MCF 10A (cell line): ENCODE results near the gene ZNF697. TPM values are rescaled to one million over a fixed set of nuclear protein-coding genes. Genes with fewer than 3 reads are reported as not detected.
"Not testable (repeated sequence)": the region's sequence is repeated elsewhere in the genome, so short reads cannot be mapped to it uniquely, and the experiment has no call there.

ENCODE experiments used
- BruUV-seq: library from RNA; stranded (reverse); fragments of 400-500 nt; replicated peaks from 2 replicates; lab custom pipeline; 2021; lab: Mats Ljungman, UMichigan
- CTCF ChIA-PET: fragments of 300-600 bp; sonication (Branson Sonifier 250); formaldehyde crosslinking; extraction: SDS; loops from one replicate; lab custom pipeline; 2021; ENCODE audit warnings: antibody characterized with exemption, inconsistent platforms; lab: Yijun Ruan, JAX
- POLR2A ChIA-PET: fragments of 300-600, 350-650 bp; sonication (Branson Sonifier 250); formaldehyde crosslinking; extraction: SDS; loops from one replicate; lab custom pipeline; 2020; ENCODE audit warnings: antibody characterized with exemption, inconsistent platforms; lab: Yijun Ruan, JAX
- DNase-seq: peaks from one replicate; pipeline ENCODE4 v3.0.0-alpha.2; 2018; ENCODE audit not compliant: unreplicated experiment
- H3K27ac Mint-ChIP-seq: one replicate; pipeline ENCODE4 v1.8.0; 2022; ENCODE audit warnings: mild to moderate bottlenecking, low read depth, mixed read lengths; ENCODE audit not compliant: unreplicated experiment
- H3K27me3 Mint-ChIP-seq: one replicate; pipeline ENCODE4 v1.8.0; 2022; ENCODE audit warnings: mixed read lengths; ENCODE audit not compliant: insufficient read depth, unreplicated experiment
- H3K36me3 Mint-ChIP-seq: one replicate; pipeline ENCODE4 v1.8.0; 2022; ENCODE audit warnings: mild to moderate bottlenecking, moderate library complexity, mixed read lengths; ENCODE audit not compliant: insufficient read depth, unreplicated experiment
- H3K4me1 Mint-ChIP-seq: one replicate; pipeline ENCODE4 v1.8.0; 2022; ENCODE audit warnings: mixed read lengths; ENCODE audit not compliant: insufficient read depth, unreplicated experiment
- H3K4me3 Mint-ChIP-seq: one replicate; pipeline ENCODE4 v1.8.0; 2022; ENCODE audit warnings: mild to moderate bottlenecking, moderate library complexity, mixed read lengths; ENCODE audit not compliant: unreplicated experiment
- H3K9me3 Mint-ChIP-seq: one replicate; pipeline ENCODE4 v1.8.0; 2022; ENCODE audit warnings: mixed read lengths; ENCODE audit not compliant: unreplicated experiment
- intact Hi-C: fragments of 100-400 bp; cut with micrococcal nuclease; formaldehyde crosslinking; loops from 2 replicates; pipeline ENCODE4 v1.14.1; 2022
- total RNA-seq: library from RNA; stranded (reverse); gene quantifications from 2 replicates; pipeline ENCODE4 v1.2.3, GENCODE V29; 2022
- TF ChIP-seq, protein P1 (sequence below): fragments of 200-600 bp; IDR thresholded peaks from one replicate; pipeline ENCODE4 v1.8.0; 2022; ENCODE audit warnings: antibody characterized with exemption, mild to moderate bottlenecking; ENCODE audit not compliant: unreplicated experiment

Gene ZNF697
- total RNA-seq, 1 experiment from 2014 or later, result 13.2 TPM

DNA sequence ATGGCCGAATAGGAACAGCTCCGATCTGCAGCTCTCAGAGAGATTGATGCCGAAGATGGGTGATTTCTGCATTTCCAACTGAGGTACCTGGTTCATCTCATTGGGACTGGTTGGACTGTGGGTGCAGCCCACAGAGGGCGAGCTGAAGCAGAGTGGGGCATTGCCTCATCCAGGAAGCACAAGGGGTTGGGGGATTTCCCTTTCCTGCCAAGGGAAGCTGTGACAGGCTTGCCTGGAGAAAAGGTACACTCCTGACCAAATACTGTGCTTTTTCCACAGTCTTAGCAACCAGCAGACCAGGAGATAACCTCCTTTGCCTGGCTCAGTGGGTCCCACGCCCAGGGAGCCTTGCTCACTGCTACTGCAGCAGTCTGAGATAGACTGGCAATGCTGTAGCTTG lies 74.2 kb downstream of the ZNF697 start:
- Mint-ChIP-seq H3K27ac (no peak overlapping the region), H3K27me3 (no peaks in the 10 kb centered on the region), H3K36me3 (no peaks in the 10 kb centered on the region), H3K4me3 (no peak overlapping the region), H3K4me1 (no peaks in the 10 kb centered on the region), H3K9me3 (peaks cover 7% of the 10 kb centered on the region)
- ChIA-PET POLR2A (interaction anchor here (0.7 kb wide), 1 partner anchor 1011 kb away, joined by 3 read pairs; no protein-coding TSS in a partner anchor), CTCF (interaction anchor here (1.0 kb wide), 1 partner anchor 9 kb away, joined by 3 read pairs; no protein-coding TSS in a partner anchor)
- TF ChIP-seq, protein P1, sequence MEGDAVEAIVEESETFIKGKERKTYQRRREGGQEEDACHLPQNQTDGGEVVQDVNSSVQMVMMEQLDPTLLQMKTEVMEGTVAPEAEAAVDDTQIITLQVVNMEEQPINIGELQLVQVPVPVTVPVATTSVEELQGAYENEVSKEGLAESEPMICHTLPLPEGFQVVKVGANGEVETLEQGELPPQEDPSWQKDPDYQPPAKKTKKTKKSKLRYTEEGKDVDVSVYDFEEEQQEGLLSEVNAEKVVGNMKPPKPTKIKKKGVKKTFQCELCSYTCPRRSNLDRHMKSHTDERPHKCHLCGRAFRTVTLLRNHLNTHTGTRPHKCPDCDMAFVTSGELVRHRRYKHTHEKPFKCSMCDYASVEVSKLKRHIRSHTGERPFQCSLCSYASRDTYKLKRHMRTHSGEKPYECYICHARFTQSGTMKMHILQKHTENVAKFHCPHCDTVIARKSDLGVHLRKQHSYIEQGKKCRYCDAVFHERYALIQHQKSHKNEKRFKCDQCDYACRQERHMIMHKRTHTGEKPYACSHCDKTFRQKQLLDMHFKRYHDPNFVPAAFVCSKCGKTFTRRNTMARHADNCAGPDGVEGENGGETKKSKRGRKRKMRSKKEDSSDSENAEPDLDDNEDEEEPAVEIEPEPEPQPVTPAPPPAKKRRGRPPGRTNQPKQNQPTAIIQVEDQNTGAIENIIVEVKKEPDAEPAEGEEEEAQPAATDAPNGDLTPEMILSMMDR, result no peak
- no TSS peak for BruUV-seq
- no peak for DNase-seq
- intact Hi-C loops, result no loop called here

DNA sequence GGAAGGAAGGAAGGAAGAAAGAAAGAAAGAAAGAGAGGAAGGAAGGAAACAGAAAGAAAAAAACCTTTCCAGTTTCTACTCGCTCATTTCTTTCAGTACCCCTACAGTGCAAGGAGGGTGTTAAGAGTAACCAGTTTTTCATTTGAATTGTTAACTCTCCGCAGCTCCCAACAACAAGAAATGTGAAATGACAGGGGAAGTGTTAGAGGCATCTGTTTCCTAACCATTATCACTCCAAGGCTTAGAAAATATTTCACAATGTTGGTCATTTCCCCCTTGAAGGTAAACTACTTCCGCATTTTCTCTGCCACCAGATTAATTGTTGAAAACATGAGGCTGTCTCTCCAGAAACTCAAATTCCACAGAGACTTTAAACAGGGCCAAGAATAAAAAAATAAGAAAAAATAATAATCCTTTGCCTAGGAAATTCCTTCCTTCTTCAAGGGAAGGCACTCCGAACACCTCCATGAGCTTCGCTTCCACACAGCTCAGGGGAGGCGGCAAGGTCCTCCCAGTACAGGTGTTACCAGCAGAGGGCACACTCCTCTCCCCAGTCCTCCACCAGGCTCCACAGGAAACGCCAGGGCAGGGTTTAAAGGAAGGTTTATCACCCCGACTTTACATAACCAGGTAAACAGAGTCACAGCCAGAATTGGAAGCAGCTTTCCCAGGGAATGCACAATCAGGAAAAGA lies 78.0 kb downstream of the ZNF697 start:
- H3K4me3 Mint-ChIP-seq, DNase-seq, H3K9me3 Mint-ChIP-seq, BruUV-seq, H3K27ac Mint-ChIP-seq, H3K27me3 Mint-ChIP-seq, intact Hi-C loops, H3K36me3 Mint-ChIP-seq, POLR2A ChIA-PET: not testable (repeated sequence)
- H3K4me1 Mint-ChIP-seq, result peaks cover 11% of the 10 kb centered on the region
- CTCF ChIA-PET, result interaction anchor here (0.6 kb wide), 1 partner anchor 1525 kb away, joined by 3 read pairs; no protein-coding TSS in a partner anchor

Other genes starting within 250 kb of the ZNF697 start
- not detected in 2 replicates for gene HSD3B2, start 233.1 kb downstream of the ZNF697 start, total RNA-seq
- not detected in 2 replicates for gene HSD3B1, start 141.1 kb downstream of the ZNF697 start, total RNA-seq
- gene PHGDH, start 63.7 kb upstream of the ZNF697 start, total RNA-seq, result 165 and 198 TPM in 2 replicates
- gene HMGCS2, start 120.6 kb upstream of the ZNF697 start, total RNA-seq, result not detected in 2 replicates
- gene REG4, start 163.2 kb upstream of the ZNF697 start, total RNA-seq, result not detected in 2 replicates
- gene ADAM30, start 248.2 kb upstream of the ZNF697 start, total RNA-seq, result not detected in 2 replicates